Stimulated activated CD8-positive, alpha-beta memory T cell treated with anti-CD3 and anti-CD28 coated beads, Interleukin-4, amount 100 ng/mL, for 1 hour (primary cell): ENCODE measurements around the gene MICALL1.
"Not testable (repeated sequence)": the region's sequence is repeated elsewhere in the genome, so short reads cannot be mapped to it uniquely, and the experiment has no call there.

Experiments used
- DNase-seq, 2 donors: peaks; one replicate each; pipeline ENCODE4 v3.0.0-alpha.2; 2020; ENCODE audit warnings: low read depth in 2 of 2, low spot score in 1 of 2

Gene MICALL1

GRCh38 chr22:37954686-37955085 lies 48.6 kb downstream of the MICALL1 start:
- no peak for DNase-seq

GRCh38 chr22:37955825-37956397 lies 49.8 kb downstream of the MICALL1 start:
- DNase-seq: not testable (repeated sequence)

GRCh38 chr22:37957232-37957631 lies 51.1 kb downstream of the MICALL1 start:
- no peak for DNase-seq

GRCh38 chr22:37959231-37959825 lies 53.2 kb downstream of the MICALL1 start:
- no peak for DNase-seq

- no peak for DNase-seq
Observed at GRCh38 chr22:37961062-37961461, 55.0 kb downstream of the MICALL1 start.

GRCh38 chr22:37965940-37966664 lies 60.0 kb downstream of the MICALL1 start:
- no peak for DNase-seq

GRCh38 chr22:37967147-37967546 lies 61.0 kb downstream of the MICALL1 start:
- no peak for DNase-seq

- DNase-seq: no peak
Observed at GRCh38 chr22:37967637-37968451, 61.7 kb downstream of the MICALL1 start.

GRCh38 chr22:37968452-37969251 lies 62.6 kb downstream of the MICALL1 start:
- no peak for DNase-seq

GRCh38 chr22:37970864-37971263 lies 64.8 kb downstream of the MICALL1 start:
- no peak for DNase-seq

GRCh38 chr22:37971475-37972434 lies 65.7 kb downstream of the MICALL1 start:
- DNase-seq: no peak

- no peak for DNase-seq
Observed at GRCh38 chr22:37972527-37972926, 66.4 kb downstream of the MICALL1 start.

- no peak for DNase-seq
Observed at GRCh38 chr22:37973271-37974170, 67.4 kb downstream of the MICALL1 start.

- DNase-seq: no peak
Observed at GRCh38 chr22:37975153-37975552, 69.1 kb downstream of the MICALL1 start.

GRCh38 chr22:37976022-37976421 lies 69.9 kb downstream of the MICALL1 start:
- not testable (repeated sequence) for DNase-seq

- DNase-seq: no peak
Observed at GRCh38 chr22:37976547-37976946, 70.5 kb downstream of the MICALL1 start.

GRCh38 chr22:37979782-37980181 lies 73.7 kb downstream of the MICALL1 start:
- no peak for DNase-seq

- no peak for DNase-seq
Observed at GRCh38 chr22:37981282-37982011, 75.3 kb downstream of the MICALL1 start.
